GM12874 (cell line): ENCODE results near the gene NIPA2.

Experiments
- TF ChIP-seq, protein P1 (sequence below): IDR thresholded peaks from 2 replicates; pipeline ENCODE4 v1.5.1; 2011; ENCODE audit warnings: low read depth, mild to moderate bottlenecking, control low read depth, low read length, moderate library complexity; ENCODE audit not compliant: insufficient read depth

Gene NIPA2

DNA sequence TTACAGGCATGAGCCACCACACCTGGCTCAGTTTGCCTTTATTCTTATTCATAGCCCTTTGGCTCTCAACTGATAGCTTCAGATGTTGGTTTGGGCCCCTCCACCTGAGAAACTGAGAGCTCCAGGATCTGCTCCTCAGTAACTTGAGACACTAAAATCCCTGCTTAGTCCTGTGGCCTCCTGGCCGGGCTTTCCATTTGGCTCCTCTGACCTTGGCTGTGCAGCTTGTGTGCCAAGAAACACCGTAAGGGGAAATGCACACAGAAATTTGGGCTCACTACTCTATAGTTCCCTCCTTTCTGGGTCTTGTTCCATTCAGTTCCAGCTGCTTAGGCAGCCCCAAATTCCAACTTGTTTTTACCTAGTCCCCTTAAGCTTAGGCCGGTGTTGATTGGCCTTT lies 24.9 kb downstream of the NIPA2 start:
- TF ChIP-seq, protein P1, sequence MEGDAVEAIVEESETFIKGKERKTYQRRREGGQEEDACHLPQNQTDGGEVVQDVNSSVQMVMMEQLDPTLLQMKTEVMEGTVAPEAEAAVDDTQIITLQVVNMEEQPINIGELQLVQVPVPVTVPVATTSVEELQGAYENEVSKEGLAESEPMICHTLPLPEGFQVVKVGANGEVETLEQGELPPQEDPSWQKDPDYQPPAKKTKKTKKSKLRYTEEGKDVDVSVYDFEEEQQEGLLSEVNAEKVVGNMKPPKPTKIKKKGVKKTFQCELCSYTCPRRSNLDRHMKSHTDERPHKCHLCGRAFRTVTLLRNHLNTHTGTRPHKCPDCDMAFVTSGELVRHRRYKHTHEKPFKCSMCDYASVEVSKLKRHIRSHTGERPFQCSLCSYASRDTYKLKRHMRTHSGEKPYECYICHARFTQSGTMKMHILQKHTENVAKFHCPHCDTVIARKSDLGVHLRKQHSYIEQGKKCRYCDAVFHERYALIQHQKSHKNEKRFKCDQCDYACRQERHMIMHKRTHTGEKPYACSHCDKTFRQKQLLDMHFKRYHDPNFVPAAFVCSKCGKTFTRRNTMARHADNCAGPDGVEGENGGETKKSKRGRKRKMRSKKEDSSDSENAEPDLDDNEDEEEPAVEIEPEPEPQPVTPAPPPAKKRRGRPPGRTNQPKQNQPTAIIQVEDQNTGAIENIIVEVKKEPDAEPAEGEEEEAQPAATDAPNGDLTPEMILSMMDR, result no peak

- TF ChIP-seq, protein P1, result no peak
Measured at GRCh38 chr15:22866079-22866478, 27.6 kb downstream of the NIPA2 start.

DNA sequence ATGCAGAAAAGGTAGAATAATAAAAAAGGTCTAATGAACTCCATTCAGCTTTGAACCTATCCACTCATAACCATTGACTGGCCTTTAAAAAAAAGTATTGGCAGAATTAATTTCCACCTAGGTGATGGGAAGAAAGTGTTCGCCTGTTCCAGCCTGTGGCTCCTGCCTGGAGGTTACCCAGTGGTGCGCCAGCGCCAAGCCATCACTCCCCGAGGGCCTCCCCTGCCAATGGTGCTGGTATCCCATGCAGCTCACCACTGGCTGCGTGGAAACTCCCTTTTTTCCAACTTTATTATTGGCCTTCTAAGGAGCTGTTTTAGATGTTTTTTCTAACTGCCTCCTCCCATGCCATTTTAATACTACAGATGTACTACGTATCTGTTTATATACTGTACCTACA lies 29.4 kb downstream of the NIPA2 start:
- TF ChIP-seq, protein P1, result no peak

DNA sequence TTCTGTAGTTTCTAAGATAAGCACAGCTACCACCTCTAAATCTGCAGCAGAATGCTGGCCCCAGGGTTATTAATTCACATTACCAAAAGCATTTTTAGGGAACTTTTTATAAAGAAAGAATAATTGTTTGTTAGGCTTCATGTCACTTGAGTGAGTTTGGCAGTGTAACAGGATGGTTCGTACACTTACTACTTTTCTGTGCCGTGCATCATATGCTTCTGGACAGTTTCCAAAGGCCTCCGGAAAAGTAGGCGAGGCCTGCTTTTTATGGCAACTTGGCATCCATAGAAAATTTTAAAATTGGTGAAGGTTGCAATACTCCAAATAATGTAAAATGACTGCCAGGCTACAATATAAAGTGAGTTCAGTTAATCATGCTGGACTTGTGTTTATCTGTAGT lies 30.0 kb downstream of the NIPA2 start:
- TF ChIP-seq, protein P1, result no peak

DNA sequence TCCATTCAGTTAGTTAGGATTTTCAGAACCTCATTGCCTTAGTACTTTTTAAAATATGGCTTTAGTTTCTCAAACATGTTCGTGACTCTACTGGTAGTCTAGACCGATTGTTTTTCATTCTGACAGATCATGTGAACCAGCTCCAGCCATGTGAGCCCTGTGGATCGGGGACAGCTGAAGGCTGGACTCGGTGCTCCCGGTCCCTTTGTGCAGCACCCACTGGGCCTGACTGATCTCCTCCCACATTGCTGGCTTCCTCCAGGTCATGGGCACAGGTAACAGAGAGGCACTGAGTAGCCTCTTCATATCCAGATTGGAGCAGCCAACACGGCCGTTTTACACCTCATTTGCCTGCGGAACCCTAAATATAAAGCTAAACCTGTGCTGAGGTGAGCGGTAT lies 30.5 kb downstream of the NIPA2 start:
- TF ChIP-seq, protein P1, result no peak

GRCh38 chr15:22869856-22870255 lies 31.4 kb downstream of the NIPA2 start:
- TF ChIP-seq, protein P1, result no peak

GRCh38 chr15:22870865-22871264 lies 32.4 kb downstream of the NIPA2 start:
- TF ChIP-seq, protein P1, result no peak
